NCI-H226 (cell line): ENCODE results near the gene ADISSP.

Source experiments
- DNase-seq: peaks from one replicate; pipeline ENCODE4 v3.0.0-alpha.2; 2015

Gene ADISSP

GRCh38 chr20:3753501-3754275 lies 13.9 kb downstream of the ADISSP start:
- no peak for DNase-seq

GRCh38 chr20:3753098-3753497 lies 14.5 kb downstream of the ADISSP start:
- DNase-seq: no peak

GRCh38 chr20:3752386-3752759 lies 15.2 kb downstream of the ADISSP start:
- DNase-seq: no peak

GRCh38 chr20:3751675-3752385 lies 15.7 kb downstream of the ADISSP start:
- no peak for DNase-seq

GRCh38 chr20:3751305-3751674 lies 16.3 kb downstream of the ADISSP start:
- no peak for DNase-seq

- no peak for DNase-seq
These were observed 17.6 kb downstream of the ADISSP start for GRCh38 chr20:3749689-3750531.

GRCh38 chr20:3749087-3749688 lies 18.4 kb downstream of the ADISSP start:
- DNase-seq: no peak

GRCh38 chr20:3748073-3748472 lies 19.5 kb downstream of the ADISSP start:
- DNase-seq: no peak

- DNase-seq: no peak
These were observed 20.1 kb downstream of the ADISSP start for GRCh38 chr20:3747471-3747870.

GRCh38 chr20:3745686-3746173 lies 21.8 kb downstream of the ADISSP start:
- no peak for DNase-seq

GRCh38 chr20:3744806-3745685 lies 22.5 kb downstream of the ADISSP start:
- no peak for DNase-seq

GRCh38 chr20:3744037-3744436 lies 23.5 kb downstream of the ADISSP start:
- DNase-seq: no peak

- DNase-seq: no peak
These were observed 24.3 kb downstream of the ADISSP start for GRCh38 chr20:3743251-3743650.

GRCh38 chr20:3741836-3742458 lies 25.6 kb downstream of the ADISSP start:
- DNase-seq: no peak

GRCh38 chr20:3740615-3741301 lies 26.8 kb downstream of the ADISSP start:
- no peak for DNase-seq

- DNase-seq: no peak
These were observed 27.6 kb downstream of the ADISSP start for GRCh38 chr20:3739926-3740451.

GRCh38 chr20:3739054-3739925 lies 28.3 kb downstream of the ADISSP start:
- no peak for DNase-seq

GRCh38 chr20:3738111-3739053 lies 29.2 kb downstream of the ADISSP start:
- DNase-seq: no peak
